Aorta (tissue), 5 donors: ENCODE results near the gene ZNF804B. TPM values are rescaled to one million over a fixed set of nuclear protein-coding genes. Genes with fewer than 3 reads are reported as not detected.

Experiments
- ATAC-seq: fragments of 200-7000 bp; cut with Tn5 transposase; one replicate; pipeline ENCODE4 v1.9.1; 2022; ENCODE audit warnings: moderate library complexity; ENCODE audit not compliant: low FRiP score
- DNase-seq, 2 donors: peaks; one replicate each; pipeline ENCODE4 v3.0.0-alpha.2; 2020
- H3K27ac ChIP-seq, 2 donors: one replicate each; pipeline ENCODE4 v1.5.1; 2013; ENCODE audit warnings: low read length in 2 of 2, mild to moderate bottlenecking in 2 of 2, moderate library complexity in 2 of 2, control low read depth in 1 of 2, inconsistent platforms in 1 of 2, low read depth in 1 of 2
- H3K27me3 ChIP-seq, 2 donors: one replicate each; pipeline ENCODE4 v1.6.1; 2013; ENCODE audit warnings: control low read depth in 1 of 2, low read length in 1 of 2, mild to moderate bottlenecking in 1 of 2, moderate library complexity in 1 of 2; ENCODE audit not compliant: insufficient read depth in 2 of 2, control insufficient read depth in 1 of 2
- H3K36me3 ChIP-seq, 2 donors: one replicate each; pipeline ENCODE4 v1.6.1; 2013; ENCODE audit warnings: control low read depth in 1 of 2, low read length in 1 of 2, mild to moderate bottlenecking in 1 of 2; ENCODE audit not compliant: insufficient read depth in 2 of 2, control insufficient read depth in 1 of 2
- H3K4me1 ChIP-seq, 2 donors: one replicate each; pipeline ENCODE4 v1.6.1; 2013; ENCODE audit warnings: low read length in 2 of 2, control low read depth in 1 of 2, mild to moderate bottlenecking in 1 of 2, moderate library complexity in 1 of 2; ENCODE audit not compliant: insufficient read depth in 2 of 2, control insufficient read depth in 1 of 2
- H3K4me3 ChIP-seq, 2 donors: one replicate each; pipeline ENCODE4 v1.5.1; 2013; ENCODE audit warnings: low read length in 2 of 2, control low read depth in 1 of 2, mild to moderate bottlenecking in 1 of 2
- H3K9me3 ChIP-seq: one replicate; pipeline ENCODE4 v1.6.1; 2013; ENCODE audit warnings: mild to moderate bottlenecking, low read length; ENCODE audit not compliant: control insufficient read depth
- WGBS, 2 donors: extraction: QIAGEN DNeasy Blood & Tissue Kit; methylation state at CpG; one replicate each; pipeline ENCODE4 v1.1.7; 2013; 5-methylcytosine and 5-hydroxymethylcytosine counted together
- intact Hi-C, 2 donors: fragments of 100-400 bp; cut with DNase I; formaldehyde crosslinking; loops; one replicate each; pipeline versions ENCODE4 v1.14.2 to v1.15.0; 2022
- polyA plus RNA-seq, 2 donors: library from polyadenylated mRNA; stranded (reverse); fragments of 200-250 nt; gene quantifications; one replicate each; pipeline ENCODE4 v1.2.3, GENCODE V29; 2013
- total RNA-seq, 2 donors: library from RNA; stranded (reverse); fragmentation: NEBNext Ultra II Directional; extraction: Animal tissue kit (Norgen Biotek cat#: 25700); gene quantifications; one replicate each; pipeline ENCODE4 v1.2.1, GENCODE V29; 2021
- donor health status: healthy with polysubstance abuse.
- donor health status: Bipolar disorder and iron deficiency.
- donor health status: DM: no; HTN: no; CAD: no.
- donor health status: DM: no; HTN: no; CAD: no.
- donor health status: DM: yes; HTN: yes; CAD: no.

Gene ZNF804B
- total and polyA plus RNA-seq, 4 donors: not detected

- Histone ChIP-seq H3K4me1 (no peaks in the 10 kb centered on the region), H3K36me3 (no peaks in the 10 kb centered on the region), H3K27ac (no peak overlapping the region), H3K4me3 (no peak overlapping the region), H3K9me3 (no peaks in the 10 kb centered on the region), H3K27me3 (no peaks in the 10 kb centered on the region)
- DNase-seq (no peak), ATAC-seq (no peak)
- WGBS, 2 donors: 44 to 59% methylated on average over 4 of the region's 4 CpGs
- intact Hi-C loops: no loop called here
Measured at GRCh38 chr7:88919478-88920131, 160.1 kb downstream of the ZNF804B start.

GRCh38 chr7:88922944-88923343, 163.4 kb downstream of the ZNF804B start:
- Histone ChIP-seq H3K9me3 (no peaks in the 10 kb centered on the region), H3K27me3 (no peaks in the 10 kb centered on the region), H3K27ac (no peak overlapping the region), H3K36me3 (no peaks in the 10 kb centered on the region), H3K4me1 (no peaks in the 10 kb centered on the region), H3K4me3 (no peak overlapping the region)
- no peak for ATAC-seq
- DNase-seq: no peak
- intact Hi-C loops: no loop called here
- WGBS, 2 donors: 59 to 70% methylated on average over 2 of the region's 2 CpGs

GRCh38 chr7:88928276-88928675, 168.8 kb downstream of the ZNF804B start:
- no peaks in the 10 kb centered on the region for H3K9me3 ChIP-seq
- intact Hi-C loops: no loop called here
- no peaks in the 10 kb centered on the region for H3K27me3 ChIP-seq
- H3K4me1 ChIP-seq: no peaks in the 10 kb centered on the region
- ATAC-seq: no peak
- DNase-seq: no peak
- no peaks in the 10 kb centered on the region for H3K36me3 ChIP-seq
- H3K27ac ChIP-seq: no peak overlapping the region
- H3K4me3 ChIP-seq: no peak overlapping the region

- H3K27me3 ChIP-seq: no peaks in the 10 kb centered on the region
- 81 to 88% methylated on average over 3 of the region's 3 CpGs for WGBS, 2 donors
- intact Hi-C loops: no loop called here
- H3K4me1 ChIP-seq: no peaks in the 10 kb centered on the region
- DNase-seq (no peak), ATAC-seq (no peak)
- H3K27ac ChIP-seq: no peak overlapping the region
- no peak overlapping the region for H3K4me3 ChIP-seq
- H3K36me3 ChIP-seq: no peaks in the 10 kb centered on the region
- no peaks in the 10 kb centered on the region for H3K9me3 ChIP-seq
Measured at GRCh38 chr7:88929719-88930118, 170.2 kb downstream of the ZNF804B start.

GRCh38 chr7:88933285-88933684, 173.8 kb downstream of the ZNF804B start:
- 89 to 92% methylated on average over 5 of the region's 5 CpGs for WGBS, 2 donors
- no peaks in the 10 kb centered on the region for H3K36me3 ChIP-seq
- H3K4me1 ChIP-seq: no peaks in the 10 kb centered on the region
- H3K27me3 ChIP-seq: no peaks in the 10 kb centered on the region
- intact Hi-C loops: no loop called here
- no peaks in the 10 kb centered on the region for H3K9me3 ChIP-seq
- DNase-seq: no peak
- H3K4me3 ChIP-seq: no peak overlapping the region
- no peak overlapping the region for H3K27ac ChIP-seq
- no peak for ATAC-seq

- WGBS, 2 donors: 78 to 83% methylated on average over 2 of the region's 2 CpGs
- intact Hi-C loops: no loop called here
- no peaks in the 10 kb centered on the region for H3K36me3 ChIP-seq
- H3K27ac ChIP-seq: no peak overlapping the region
- no peaks in the 10 kb centered on the region for H3K9me3 ChIP-seq
- H3K4me3 ChIP-seq: no peak overlapping the region
- H3K27me3 ChIP-seq: no peaks in the 10 kb centered on the region
- H3K4me1 ChIP-seq: no peaks in the 10 kb centered on the region
- DNase-seq (no peak), ATAC-seq (no peak)
Measured at GRCh38 chr7:88942815-88943501, 183.5 kb downstream of the ZNF804B start.

- Histone ChIP-seq H3K9me3 (no peaks in the 10 kb centered on the region), H3K36me3 (no peaks in the 10 kb centered on the region), H3K27ac (no peak overlapping the region), H3K4me1 (no peaks in the 10 kb centered on the region), H3K4me3 (no peak overlapping the region), H3K27me3 (no peaks in the 10 kb centered on the region)
- intact Hi-C loops: no loop called here
- DNase-seq (no peak), ATAC-seq (no peak)
- 48 to 52% methylated on average over 1 of the region's 1 CpG for WGBS, 2 donors
Measured at GRCh38 chr7:88951826-88952225, 192.3 kb downstream of the ZNF804B start.

- DNase-seq: no peak
- Histone ChIP-seq H3K4me1 (no peaks in the 10 kb centered on the region), H3K9me3 (no peaks in the 10 kb centered on the region), H3K36me3 (no peaks in the 10 kb centered on the region), H3K27ac (no peak overlapping the region), H3K4me3 (no peak overlapping the region), H3K27me3 (no peaks in the 10 kb centered on the region)
- ATAC-seq: no peak
- intact Hi-C loops: no loop called here
Measured at GRCh38 chr7:88964418-88964817, 204.9 kb downstream of the ZNF804B start.

GRCh38 chr7:88965371-88965770, 205.9 kb downstream of the ZNF804B start:
- 50 to 57% methylated on average over 4 of the region's 4 CpGs for WGBS, 2 donors
- no peak overlapping the region for H3K27ac ChIP-seq
- no peaks in the 10 kb centered on the region for H3K4me1 ChIP-seq
- intact Hi-C loops: no loop called here
- H3K9me3 ChIP-seq: no peaks in the 10 kb centered on the region
- H3K4me3 ChIP-seq: no peak overlapping the region
- DNase-seq (no peak), ATAC-seq (no peak)
- H3K36me3 ChIP-seq: no peaks in the 10 kb centered on the region
- H3K27me3 ChIP-seq: no peaks in the 10 kb centered on the region
